ENCODE results near the gene CYP3A5. TPM values are rescaled to one million over a fixed set of nuclear protein-coding genes. Genes with fewer than 3 reads are reported as not detected.

Gene CYP3A5
- total and polyA plus RNA-seq, 10 of the 15 experiments (the other 5 are each of a cell fraction or from before 2014, with no cell fraction given): 0.05 to 1.3 (median 0.09) TPM; not detected in 2

- no peak for FAIRE-seq
- no peak overlapping the region for H2AFZ ChIP-seq (ENCODE audit: control insufficient read depth, low read depth, low read length)
- BruUV-seq (replicated peaks): no TSS peak
- peaks cover 18% of the 10 kb centered on the region for H3K79me2 ChIP-seq (ENCODE audit: control insufficient read depth, insufficient read depth, low read length)
- intact Hi-C loops (cut with micrococcal nuclease; ENCODE audit: unreplicated experiment) (loop anchor here (10.0 kb wide), 1 partner anchor 155 kb away; the partner anchor contains the start of gene ATP5MF), in situ Hi-C loops (cut with MboI) (no loop called here)
- no peak overlapping the region for H3K4me2 ChIP-seq (ENCODE audit: control insufficient read depth, insufficient read depth)
- no peaks in the 10 kb centered on the region; the same call in 2 of the 3 replicates for H3K9me3 ChIP-seq (replicated peaks; ENCODE audit: control insufficient read depth, insufficient read depth, low read length)
- no peak overlapping the region for H3K9ac ChIP-seq (ENCODE audit: control insufficient read depth, insufficient read depth, low read length)
- ATAC-seq: no peak
- ChIA-PET SMC1A (ENCODE audit: uncharacterized antibody, unreplicated experiment) (no interaction called here), POLR2A (no interaction called here), RAD21 (ENCODE audit: unreplicated experiment) (no interaction called here), CTCF (no interaction called here)
- DNase-seq (ENCODE audit: low read depth, low spot score): no peak
- H3K27ac ChIP-seq (ENCODE audit: control insufficient read depth, insufficient read depth): no peak overlapping the region
- H3K27me3 ChIP-seq (replicated peaks in 1 of 2; ENCODE audit: control insufficient read depth in 2 of 2, insufficient read depth in 2 of 2, low read length in 1 of 2): no peaks in the 10 kb centered on the region
- H4K20me1 ChIP-seq (ENCODE audit: control insufficient read depth, insufficient read depth): no peaks in the 10 kb centered on the region
- H3K36me3 ChIP-seq (ENCODE audit: control insufficient read depth in 2 of 2, insufficient read depth in 2 of 2, low read length in 1 of 2): peaks cover 19 to 40% of the 10 kb centered on the region in 2 experiments
- peaks cover 2% of the 10 kb centered on the region; the same call in 1 of the 2 replicates for H3K4me1 ChIP-seq (ENCODE audit: control insufficient read depth, insufficient read depth, low read length)
- TF ChIP-seq IKZF1 (conservative IDR thresholded peaks at IDR 0.05) (no peak), BHLHE40 (IDR thresholded peaks at IDR 0.05; ENCODE audit: borderline replicate concordance in 1 of 2, low read depth in 2 of 2, low read length in 1 of 2) (no peak), E2F8 (IDR thresholded peaks at IDR 0.05; ENCODE audit: low read depth, partially characterized antibody) (no peak), ZBTB40 (IDR thresholded peaks at IDR 0.05; ENCODE audit: borderline replicate concordance) (no peak), EZH2 (IDR thresholded peaks at IDR 0.05; ENCODE audit: borderline replicate concordance, control insufficient read depth, low read depth, low read length) (no peak), NFYB (IDR thresholded peaks at IDR 0.05; ENCODE audit: insufficient read depth, low read depth, low read length) (no peak), GABPA (IDR thresholded peaks at IDR 0.05; ENCODE audit: low read depth) (no peak), IRF4 (IDR thresholded peaks at IDR 0.05; ENCODE audit: low read depth, low read length) (no peak), IKZF2 (IDR thresholded peaks at IDR 0.05) (no peak), CHD2 (IDR thresholded peaks at IDR 0.05; ENCODE audit: borderline replicate concordance, low read depth, low read length) (no peak), ZSCAN29 (IDR thresholded peaks at IDR 0.05) (no peak), PAX5 (IDR thresholded peaks at IDR 0.05; ENCODE audit: borderline replicate concordance, low read depth, low read length) (no peak), CBX3 (IDR thresholded peaks at IDR 0.05; ENCODE audit: borderline replicate concordance, low read depth) (no peak), HDGF (IDR thresholded peaks at IDR 0.05) (no peak), SP1 (IDR thresholded peaks at IDR 0.05; ENCODE audit: low read depth, low read length) (no peak), PAX8 (IDR thresholded peaks at IDR 0.05) (no peak)
- 95% methylated on average over 16 of the region's 18 CpGs for WGBS (ENCODE audit: insufficient coverage, insufficient replicate concordance, low lambda C conversion rate, missing lambda C conversion rate)
- no peak overlapping the region for H3K4me3 ChIP-seq
Measured at GRCh38 chr7:99619571-99620130, 60.1 kb downstream of the CYP3A5 start.
